OCI-LY3 (cell line): ENCODE results near the gene TRAF5.

Experiments
- CTCF ChIP-seq: fragments of 200-600, 300-600 bp; sonication (generic); IDR thresholded peaks from 2 replicates; pipeline ENCODE4 v1.5.1; 2014; ENCODE audit warnings: antibody characterized with exemption, low read length, low read depth
- EZH2phosphoT487 ChIP-seq: fragments of 200-600 bp; shearing (Covaris generic); IDR thresholded peaks from 2 replicates; pipeline ENCODE4 v1.6.1; 2018; ENCODE audit warnings: antibody characterized with exemption, mixed run types, low read depth

- TF ChIP-seq CTCF: no peak
- TF ChIP-seq EZH2phosphoT487: no peak
These were observed 45.2 kb upstream of the TRAF5 start for GRCh38 chr1:211281320-211282022.
